NB4 (cell line): Measurements from ENCODE around the gene SUPT7L.
"Not testable (repeated sequence)": the region's sequence is repeated elsewhere in the genome, so short reads cannot be mapped to it uniquely, and the experiment has no call there.

Source experiments
- DNase-seq: peaks from one replicate; pipeline ENCODE4 v3.0.0; 2010; ENCODE audit warnings: low read depth
- H3K4me3 ChIP-seq: one replicate; pipeline ENCODE4 v1.5.1; 2011; ENCODE audit warnings: mild to moderate bottlenecking, low read depth, low read length, moderate library complexity
- MYC ChIP-seq: IDR thresholded peaks from 2 replicates; pipeline ENCODE4 v1.6.1; 2011; ENCODE audit warnings: low read depth, low read length
- POLR2A ChIP-seq: IDR thresholded peaks from 2 replicates; pipeline ENCODE4 v1.6.1; 2011; ENCODE audit warnings: mild to moderate bottlenecking; ENCODE audit not compliant: insufficient read length; ENCODE audit errors: extremely low read depth
- TF ChIP-seq, protein P1 (sequence below): IDR thresholded peaks from one replicate; pipeline ENCODE4 v1.5.1; 2012; ENCODE audit warnings: low read depth, low read length
- TF ChIP-seq, protein P2 (sequence below): IDR thresholded peaks from 2 replicates; pipeline ENCODE4 v1.6.1; 2011; ENCODE audit warnings: low read depth, low read length

Gene SUPT7L

DNA sequence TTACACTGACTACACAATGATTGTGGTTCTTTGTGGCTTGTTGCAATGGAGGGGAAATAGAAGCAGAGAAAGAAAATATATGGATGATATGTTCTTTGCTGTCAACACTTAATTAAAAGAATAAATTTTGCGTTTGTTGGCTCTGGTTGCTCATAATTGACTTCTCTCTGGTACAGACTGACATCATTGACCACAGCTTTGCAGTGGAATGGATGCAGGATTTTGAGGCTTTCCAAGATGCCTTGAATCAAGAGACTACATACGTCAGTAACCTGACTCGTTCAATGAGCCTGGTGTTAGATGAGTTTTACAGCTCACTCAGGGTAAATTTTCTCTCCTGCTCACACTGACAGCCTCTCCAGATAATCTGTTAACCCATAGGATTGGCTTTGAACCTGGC is 24.7 kb downstream of the SUPT7L start:
- no peak for DNase-seq
- H3K4me3 ChIP-seq, result no peak overlapping the region
- TF ChIP-seq, protein P1, sequence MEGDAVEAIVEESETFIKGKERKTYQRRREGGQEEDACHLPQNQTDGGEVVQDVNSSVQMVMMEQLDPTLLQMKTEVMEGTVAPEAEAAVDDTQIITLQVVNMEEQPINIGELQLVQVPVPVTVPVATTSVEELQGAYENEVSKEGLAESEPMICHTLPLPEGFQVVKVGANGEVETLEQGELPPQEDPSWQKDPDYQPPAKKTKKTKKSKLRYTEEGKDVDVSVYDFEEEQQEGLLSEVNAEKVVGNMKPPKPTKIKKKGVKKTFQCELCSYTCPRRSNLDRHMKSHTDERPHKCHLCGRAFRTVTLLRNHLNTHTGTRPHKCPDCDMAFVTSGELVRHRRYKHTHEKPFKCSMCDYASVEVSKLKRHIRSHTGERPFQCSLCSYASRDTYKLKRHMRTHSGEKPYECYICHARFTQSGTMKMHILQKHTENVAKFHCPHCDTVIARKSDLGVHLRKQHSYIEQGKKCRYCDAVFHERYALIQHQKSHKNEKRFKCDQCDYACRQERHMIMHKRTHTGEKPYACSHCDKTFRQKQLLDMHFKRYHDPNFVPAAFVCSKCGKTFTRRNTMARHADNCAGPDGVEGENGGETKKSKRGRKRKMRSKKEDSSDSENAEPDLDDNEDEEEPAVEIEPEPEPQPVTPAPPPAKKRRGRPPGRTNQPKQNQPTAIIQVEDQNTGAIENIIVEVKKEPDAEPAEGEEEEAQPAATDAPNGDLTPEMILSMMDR, result no peak
- no peak for TF ChIP-seq POLR2A
- TF ChIP-seq, protein P2, sequence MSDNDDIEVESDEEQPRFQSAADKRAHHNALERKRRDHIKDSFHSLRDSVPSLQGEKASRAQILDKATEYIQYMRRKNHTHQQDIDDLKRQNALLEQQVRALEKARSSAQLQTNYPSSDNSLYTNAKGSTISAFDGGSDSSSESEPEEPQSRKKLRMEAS, result no peak
- TF ChIP-seq MYC, result no peak

DNA sequence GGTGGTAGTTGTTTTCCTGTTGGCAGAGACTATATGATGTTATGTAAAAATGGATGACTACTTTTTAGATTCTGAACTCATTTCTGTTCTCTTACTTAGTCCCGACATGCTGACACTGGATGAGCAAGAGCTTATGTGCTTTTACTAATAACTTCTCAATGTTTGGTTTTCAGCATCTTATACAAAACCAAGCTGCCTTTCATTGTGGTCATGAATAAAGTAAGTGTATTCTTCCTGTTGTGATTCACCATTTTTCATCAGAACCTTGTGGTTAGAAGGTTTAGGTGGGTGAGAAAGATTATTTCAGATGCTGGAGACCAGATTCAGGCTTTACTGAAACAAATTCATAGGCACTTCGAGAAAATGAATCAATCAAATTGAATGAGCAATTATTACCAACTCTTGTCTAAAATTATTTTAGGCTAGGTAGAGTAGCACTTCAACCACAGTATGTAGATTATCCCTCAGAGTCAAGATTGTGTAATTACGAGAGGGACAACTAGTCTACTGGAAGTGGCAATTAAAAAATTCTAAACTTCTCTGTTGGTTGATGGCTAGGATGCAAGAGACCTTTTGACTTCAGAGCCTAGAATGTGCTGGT is 25.3 kb downstream of the SUPT7L start:
- DNase-seq, result no peak
- no peak overlapping the region for H3K4me3 ChIP-seq
- TF ChIP-seq, protein P2, result no peak
- no peak for TF ChIP-seq POLR2A
- TF ChIP-seq, protein P1, result no peak
- no peak for TF ChIP-seq MYC

DNA sequence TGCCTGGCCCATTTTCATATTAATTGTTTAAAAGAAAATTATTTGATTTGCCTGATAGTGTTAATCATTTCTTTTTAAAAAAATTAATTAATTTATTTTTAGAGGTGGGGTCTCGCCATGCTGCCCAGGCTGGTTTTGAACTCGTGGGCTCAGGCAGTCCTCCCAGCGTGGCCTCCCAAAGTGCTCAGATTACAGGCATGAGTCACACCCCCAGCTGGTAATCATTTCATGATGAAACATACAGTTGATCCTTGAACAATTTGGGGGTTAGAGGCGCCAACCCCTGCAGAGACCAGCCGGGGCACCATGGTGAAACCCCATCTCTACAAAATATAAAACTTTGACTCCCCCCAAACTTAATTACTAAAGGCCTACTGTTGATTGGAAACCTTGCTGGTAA is 26.6 kb downstream of the SUPT7L start:
- no peak overlapping the region for H3K4me3 ChIP-seq
- DNase-seq, result peak; percentile 9
- TF ChIP-seq, protein P1, result no peak
- TF ChIP-seq, protein P2, result no peak
- TF ChIP-seq POLR2A (no peak), MYC (no peak)

DNA sequence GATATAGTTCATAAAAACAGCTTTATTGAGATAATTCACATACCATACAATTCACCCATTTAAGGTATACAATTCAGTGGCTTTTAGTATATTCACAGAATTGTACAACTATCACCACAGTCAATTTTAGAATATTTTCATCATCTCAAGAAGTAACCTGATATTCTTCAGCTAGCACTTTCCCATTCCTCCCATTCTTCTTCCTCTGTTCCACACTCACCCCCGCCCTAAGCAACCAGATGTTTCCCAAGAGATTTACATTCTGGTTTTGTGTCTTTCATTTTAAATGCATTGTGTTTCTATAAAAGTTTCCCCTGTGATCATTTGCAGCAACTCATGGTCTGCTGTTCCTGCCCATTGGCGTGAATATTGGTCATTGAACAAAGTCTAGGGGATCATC is 29.1 kb downstream of the SUPT7L start:
- TF ChIP-seq POLR2A (no peak), MYC (no peak)
- TF ChIP-seq, protein P1, result no peak
- TF ChIP-seq, protein P2, result no peak
- no peak for DNase-seq
- H3K4me3 ChIP-seq, result no peak overlapping the region

DNA sequence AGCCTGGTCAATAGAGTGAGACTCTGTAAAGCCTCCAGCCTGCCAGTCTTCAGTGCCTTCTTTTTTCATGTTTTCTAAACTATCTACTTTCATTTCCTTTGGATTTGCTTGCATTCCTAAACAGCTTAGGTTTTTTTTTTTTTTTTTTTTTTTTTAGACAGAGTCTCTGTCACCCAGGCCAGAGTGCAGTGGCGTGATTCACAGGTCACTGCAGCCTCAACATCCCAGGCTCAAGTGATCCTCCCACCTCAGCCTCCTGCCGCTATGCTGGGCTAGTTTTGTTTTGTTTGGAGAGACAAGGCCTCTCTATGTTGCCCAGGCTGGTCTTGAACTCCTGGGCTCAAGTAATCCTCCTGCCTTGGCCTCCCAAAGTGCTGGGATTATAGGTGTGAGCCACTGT is 33.2 kb downstream of the SUPT7L start:
- DNase-seq, H3K4me3 ChIP-seq: not testable (repeated sequence)

DNA sequence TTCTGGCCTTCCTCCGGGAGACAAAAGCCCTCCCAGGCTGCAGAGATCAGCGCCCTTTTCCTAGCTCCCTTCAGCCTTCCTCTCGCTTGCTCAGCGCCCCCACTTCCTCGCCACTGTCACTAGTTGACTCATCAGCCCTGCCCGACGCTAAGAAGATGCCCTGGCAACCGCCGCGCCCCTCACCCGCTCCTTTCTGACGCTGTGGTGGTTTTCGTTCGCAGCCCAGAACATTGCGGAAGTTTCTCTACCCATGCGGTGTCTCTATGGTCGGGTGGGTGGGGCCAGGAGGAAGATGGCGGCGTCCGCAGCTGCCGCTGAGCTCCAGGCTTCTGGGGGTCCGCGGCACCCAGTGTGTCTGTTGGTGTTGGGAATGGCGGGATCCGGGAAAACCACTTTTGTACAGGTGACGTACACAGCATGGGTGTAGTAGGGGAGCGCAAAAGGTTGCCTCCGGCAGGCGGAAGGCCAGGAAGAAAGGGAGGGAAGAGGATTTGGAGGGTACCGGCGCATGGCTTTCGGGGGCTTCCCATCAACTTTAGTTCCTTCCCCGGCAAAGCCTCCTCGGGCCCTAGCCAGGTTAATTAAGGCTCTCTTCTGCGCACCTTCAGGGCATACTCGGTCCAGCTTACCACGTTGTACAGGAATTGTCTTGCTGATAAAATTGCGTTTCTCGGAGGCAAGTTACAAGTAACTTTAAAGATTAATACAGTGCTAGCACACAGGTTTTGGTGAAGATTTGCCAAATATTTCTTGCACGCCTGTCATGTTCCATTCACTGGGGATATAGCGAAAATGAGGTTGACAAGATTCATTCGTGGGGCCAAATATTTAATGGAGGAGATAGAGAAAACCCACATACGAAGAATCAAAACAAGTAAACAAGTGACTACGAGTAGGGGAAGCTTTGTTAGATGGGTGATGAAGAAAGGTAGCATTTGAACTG is 34.4 kb downstream of the SUPT7L start, which contains the start of the genes CCDC121 and GPN1:
TSS of gene CCDC121 (minus strand) at position 246 of the 943 bp plus-strand sequence. CDS start 1,213 bp downstream, outside the sequence.
TSS of gene GPN1 (plus strand) at position 284 of the 943 bp plus-strand sequence. CDS start at position 293, 9 bp downstream.
- peak; percentile 98 for DNase-seq
- TF ChIP-seq POLR2A (peak; percentile 85), MYC (peak; percentile 83)
- TF ChIP-seq, protein P1, result no peak
- TF ChIP-seq, protein P2, result peak; percentile 86
- peak within 1 kb of the TSS; percentile 97 for H3K4me3 ChIP-seq
